Mesendoderm (in vitro differentiated cells): Measurements from ENCODE around the gene OTOS.

Source experiments
- DNase-seq: peaks from one replicate; pipeline ENCODE4 v3.0.0; 2013
- H2AK5ac ChIP-seq: 2 replicates; pipeline ENCODE4 v1.6.1; 2013; ENCODE audit warnings: low read length, inconsistent platforms
- H2BK120ac ChIP-seq: 2 replicates; pipeline ENCODE4 v1.6.1; 2013; ENCODE audit warnings: low read depth, mild to moderate bottlenecking, low read length, moderate library complexity, mixed read lengths
- H2BK15ac ChIP-seq: replicated peaks from 2 replicates; pipeline ENCODE4 v1.6.1; 2013; ENCODE audit warnings: low read depth, mild to moderate bottlenecking, moderate library complexity
- H2BK5ac ChIP-seq: 2 replicates; pipeline ENCODE4 v1.6.1; 2013; ENCODE audit warnings: low read length, inconsistent platforms
- H3K18ac ChIP-seq: 2 replicates; pipeline ENCODE4 v1.6.1; 2013; ENCODE audit warnings: mild to moderate bottlenecking, low read length, mixed read lengths
- H3K23ac ChIP-seq: one replicate; pipeline ENCODE4 v1.6.1; 2013; ENCODE audit warnings: low read length
- H3K27ac ChIP-seq: 2 replicates; pipeline ENCODE4 v1.5.1; 2013; ENCODE audit warnings: low read depth, mild to moderate bottlenecking, inconsistent platforms, low read length, moderate library complexity
- H3K27me3 ChIP-seq: 2 replicates; pipeline ENCODE4 v1.6.1; 2013; ENCODE audit warnings: low read length, control low read depth, mild to moderate bottlenecking, inconsistent platforms; ENCODE audit not compliant: insufficient read depth, poor library complexity
- H3K36me3 ChIP-seq: 2 replicates; pipeline ENCODE4 v1.6.1; 2013; ENCODE audit warnings: low read length, inconsistent platforms; ENCODE audit not compliant: control insufficient read depth, insufficient read depth
- H3K4ac ChIP-seq: one replicate; pipeline ENCODE4 v1.6.1; 2013; ENCODE audit warnings: low read depth, mild to moderate bottlenecking, low read length, moderate library complexity
- H3K4me1 ChIP-seq: 2 replicates; pipeline ENCODE4 v1.6.1; 2013; ENCODE audit warnings: low read depth, low read length, inconsistent platforms; ENCODE audit not compliant: control insufficient read depth
- H3K4me2 ChIP-seq: 2 replicates; pipeline ENCODE4 v1.6.1; 2013; ENCODE audit warnings: low read length
- H3K4me3 ChIP-seq: 2 replicates; pipeline ENCODE4 v1.5.1; 2013; ENCODE audit warnings: mild to moderate bottlenecking, low read length
- H3K56ac ChIP-seq: one replicate; pipeline ENCODE4 v1.6.1; 2013; ENCODE audit warnings: low read length
- H3K79me1 ChIP-seq: 2 replicates; pipeline ENCODE4 v1.6.1; 2013; ENCODE audit warnings: low read length, inconsistent platforms
- H3K79me2 ChIP-seq: 2 replicates; pipeline ENCODE4 v1.6.1; 2013; ENCODE audit warnings: mild to moderate bottlenecking, low read length; ENCODE audit not compliant: control insufficient read depth, insufficient read depth
- H3K9ac ChIP-seq: 2 replicates; pipeline ENCODE4 v1.6.1; 2013; ENCODE audit warnings: low read length, inconsistent platforms
- H4K5ac ChIP-seq: one replicate; pipeline ENCODE4 v1.6.1; 2013; ENCODE audit warnings: low read length
- H4K8ac ChIP-seq: one replicate; pipeline ENCODE4 v1.6.1; 2013; ENCODE audit warnings: low read depth, mild to moderate bottlenecking, control low read depth, low read length, moderate library complexity
- WGBS: extraction: QIAGEN DNeasy Blood & Tissue Kit; methylation state at CpG from one replicate; pipeline ENCODE4 v1.1.7; 2013; ENCODE audit warnings: low lambda C conversion rate, missing lambda C conversion rate; ENCODE audit not compliant: insufficient coverage; ENCODE audit errors: extremely low coverage; 5-methylcytosine and 5-hydroxymethylcytosine counted together

The OTOS gene

DNA sequence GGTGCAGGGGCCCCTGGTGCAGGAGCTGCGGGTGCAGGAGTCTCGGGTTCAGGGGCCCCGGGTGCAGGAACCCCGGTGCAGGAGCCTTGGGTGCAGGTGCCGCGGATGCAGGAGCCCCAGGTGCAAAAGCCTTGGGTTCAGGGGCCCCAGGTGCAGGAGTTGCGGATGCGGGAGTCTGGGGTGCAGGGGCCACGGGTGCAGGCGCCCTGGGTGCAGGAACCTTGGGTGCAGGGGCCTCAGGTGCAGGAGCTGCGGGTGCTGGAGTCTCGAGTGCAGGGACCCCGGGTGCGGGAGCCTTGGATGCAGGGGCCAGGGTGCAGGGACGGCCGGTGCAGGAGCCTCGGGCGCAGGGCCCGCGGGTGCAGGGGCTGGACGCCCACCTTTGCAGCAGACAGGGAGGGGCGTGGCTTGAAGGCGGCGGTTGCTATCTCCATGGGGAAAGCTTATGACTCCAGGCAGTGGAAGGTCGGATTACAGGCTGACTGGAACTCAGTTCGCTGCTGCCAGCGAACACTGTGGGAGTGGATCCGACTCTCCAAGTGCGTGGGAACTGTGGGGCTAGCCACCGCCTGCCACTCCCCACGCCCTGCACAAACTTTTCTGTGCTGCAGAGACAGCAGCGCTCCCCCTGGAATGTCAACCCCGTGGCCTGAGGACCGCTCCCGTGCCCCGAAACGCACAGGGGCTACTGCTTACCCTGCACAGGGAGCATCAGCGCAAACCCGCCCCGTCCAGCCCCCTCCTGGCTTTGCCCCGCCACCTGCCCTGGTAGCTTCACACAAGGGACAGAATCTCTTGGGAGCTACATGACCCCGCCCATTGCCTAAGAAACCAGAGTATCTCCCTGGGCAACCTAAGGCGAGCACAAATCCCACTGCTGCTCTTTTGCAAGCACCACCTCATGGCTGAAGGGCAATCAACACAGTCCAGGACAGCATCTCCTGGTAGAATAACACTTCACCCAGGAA, 44.6 kb downstream of the OTOS start:
- H2AK5ac ChIP-seq, result no peak overlapping the region
- no peak overlapping the region for H4K5ac ChIP-seq
- no peak overlapping the region for H3K27ac ChIP-seq
- peak overlapping the region; percentile 51 for H3K4me2 ChIP-seq
- H3K79me2 ChIP-seq, result no peaks in the 10 kb centered on the region
- DNase-seq, result peak; percentile 53
- no peaks in the 10 kb centered on the region for H3K27me3 ChIP-seq
- H2BK15ac ChIP-seq, result no peak overlapping the region
- no peak overlapping the region for H3K18ac ChIP-seq
- no peak overlapping the region for H3K4me3 ChIP-seq
- H2BK120ac ChIP-seq, result no peak overlapping the region
- peak overlapping the region; percentile 73 for H3K56ac ChIP-seq
- H3K36me3 ChIP-seq, result no peaks in the 10 kb centered on the region
- no peak overlapping the region for H3K4ac ChIP-seq
- no peak overlapping the region for H4K8ac ChIP-seq
- no peak overlapping the region for H3K23ac ChIP-seq
- no peaks in the 10 kb centered on the region for H3K79me1 ChIP-seq
- H3K9ac ChIP-seq, result peak overlapping the region; percentile 36
- peaks cover 2% of the 10 kb centered on the region for H3K4me1 ChIP-seq
- WGBS, result no CpG with 5 or more reads among the region's 43 CpGs
- H2BK5ac ChIP-seq, result no peak overlapping the region

DNA sequence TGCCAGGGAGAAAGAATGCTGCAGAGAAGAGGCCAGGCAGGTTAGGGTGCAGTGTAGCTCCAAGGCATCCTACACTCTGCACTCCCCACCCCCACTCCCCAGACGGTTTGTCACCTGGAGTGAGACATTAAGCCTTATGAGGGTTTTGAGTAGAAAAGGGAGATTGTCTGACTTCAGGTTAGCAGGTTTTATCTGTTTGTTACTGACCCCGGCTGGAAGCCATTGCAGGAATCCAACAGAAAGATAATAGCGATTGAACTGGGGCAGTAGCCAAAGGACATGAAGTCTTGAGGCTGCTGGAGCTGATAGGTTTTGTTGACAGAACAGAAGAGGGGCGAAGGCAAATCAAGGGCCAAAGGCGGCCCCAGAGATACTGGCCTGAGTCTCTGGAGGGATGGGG, 51.2 kb downstream of the OTOS start:
- no peaks in the 10 kb centered on the region for H3K36me3 ChIP-seq
- peak overlapping the region; percentile 43 for H3K27ac ChIP-seq
- H3K4me1 ChIP-seq, result peaks cover 3% of the 10 kb centered on the region
- no peaks in the 10 kb centered on the region for H3K79me2 ChIP-seq
- H3K56ac ChIP-seq, result no peak overlapping the region
- H2AK5ac ChIP-seq, result no peak overlapping the region
- WGBS, result no CpG with 5 or more reads among the region's 5 CpGs
- H2BK5ac ChIP-seq, result no peak overlapping the region
- H3K4me3 ChIP-seq, result no peak overlapping the region
- H3K79me1 ChIP-seq, result no peaks in the 10 kb centered on the region
- H3K4ac ChIP-seq, result no peak overlapping the region
- H2BK15ac ChIP-seq, result no peak overlapping the region
- H3K9ac ChIP-seq, result no peak overlapping the region
- H3K27me3 ChIP-seq, result no peaks in the 10 kb centered on the region
- DNase-seq, result peak; percentile 87
- H3K4me2 ChIP-seq, result no peak overlapping the region
- no peak overlapping the region for H4K5ac ChIP-seq
- H4K8ac ChIP-seq, result no peak overlapping the region
- no peak overlapping the region for H3K23ac ChIP-seq
- no peak overlapping the region for H2BK120ac ChIP-seq
- H3K18ac ChIP-seq, result no peak overlapping the region
